GM23338 (cell line): ENCODE data around the gene MKX. TPM values are rescaled to one million over a fixed set of nuclear protein-coding genes. Genes with fewer than 3 reads are reported as not detected.

Experiments
- ATAC-seq: fragments of 200-7000 bp; cut with Tn5 transposase; 3 replicates; pipeline ENCODE4 v1.9.1; 2020
- DNase-seq: peaks from one replicate; pipeline ENCODE4 v3.0.0-alpha.2; 2015; ENCODE audit warnings: low spot score
- H2AFZ ChIP-seq: fragments of 200-600 bp; sonication (generic); 2 replicates; pipeline ENCODE4 v1.8.0; 2016; ENCODE audit warnings: antibody characterized with exemption, mild to moderate bottlenecking, moderate library complexity
- H3F3A ChIP-seq: fragments of 200-600 bp; sonication (generic); replicated peaks from 2 replicates; pipeline ENCODE4 v1.8.0; 2017; ENCODE audit warnings: antibody characterized with exemption, mixed run types, low read depth
- H3K27ac ChIP-seq: fragments of 200-600 bp; sonication (generic); 2 replicates; pipeline ENCODE4 v1.6.1; 2016; ENCODE audit warnings: low read depth
- H3K27me3 ChIP-seq: fragments of 200-600 bp; sonication (generic); 2 replicates; pipeline ENCODE4 v1.8.0; 2016; ENCODE audit warnings: mild to moderate bottlenecking, mixed run types, moderate library complexity; ENCODE audit not compliant: insufficient read depth
- H3K36me3 ChIP-seq: fragments of 200-600 bp; sonication (generic); 2 replicates; pipeline ENCODE4 v1.8.0; 2016; ENCODE audit warnings: mild to moderate bottlenecking; ENCODE audit not compliant: insufficient read depth
- H3K4me1 ChIP-seq: fragments of 200-600 bp; sonication (generic); 2 replicates; pipeline ENCODE4 v1.8.0; 2016; ENCODE audit warnings: mild to moderate bottlenecking, moderate library complexity; ENCODE audit not compliant: insufficient read depth
- H3K4me2 ChIP-seq: fragments of 200-600 bp; sonication (generic); 2 replicates; pipeline ENCODE4 v1.7.1; 2017; ENCODE audit warnings: mixed run types
- H3K4me3 ChIP-seq: fragments of 200-600 bp; sonication (generic); 2 replicates; pipeline ENCODE4 v1.6.1; 2016; ENCODE audit warnings: mixed run types
- H3K79me2 ChIP-seq: fragments of 200-600 bp; sonication (generic); replicated peaks from 2 replicates; pipeline ENCODE4 v1.8.0; 2017; ENCODE audit warnings: mild to moderate bottlenecking; ENCODE audit not compliant: insufficient read depth
- H3K9me2 ChIP-seq: fragments of 200-600 bp; sonication (generic); 2 replicates; pipeline ENCODE4 v1.8.0; 2017; ENCODE audit not compliant: insufficient read depth
- H4K20me1 ChIP-seq: fragments of 200-600 bp; sonication (generic); replicated peaks from 2 replicates; pipeline ENCODE4 v1.8.0; 2017; ENCODE audit warnings: mild to moderate bottlenecking; ENCODE audit not compliant: insufficient read depth
- H3K27ac Mint-ChIP-seq: 2 replicates; pipeline ENCODE4 v1.8.0; 2020; ENCODE audit warnings: inconsistent platforms, mild to moderate bottlenecking, moderate library complexity, mixed read lengths
- H3K27me3 Mint-ChIP-seq: 3 replicates; pipeline ENCODE4 v1.8.0; 2022; ENCODE audit warnings: low read depth, mild to moderate bottlenecking, moderate library complexity, mixed read lengths, inconsistent platforms; ENCODE audit not compliant: insufficient read depth, poor library complexity
- H3K36me3 Mint-ChIP-seq: 3 replicates; pipeline ENCODE4 v1.8.0; 2021; ENCODE audit warnings: low read depth, mild to moderate bottlenecking, inconsistent platforms, moderate library complexity, mixed read lengths
- H3K4me1 Mint-ChIP-seq: 3 replicates; pipeline ENCODE4 v1.8.0; 2020; ENCODE audit warnings: mild to moderate bottlenecking, inconsistent platforms, mixed read lengths
- H3K4me3 Mint-ChIP-seq: 3 replicates; pipeline ENCODE4 v1.8.0; 2021; ENCODE audit warnings: moderate library complexity, mild to moderate bottlenecking, inconsistent platforms, mixed read lengths
- H3K9me3 Mint-ChIP-seq: 3 replicates; pipeline ENCODE4 v1.8.0; 2020; ENCODE audit warnings: moderate library complexity, mild to moderate bottlenecking, inconsistent platforms, mixed read lengths
- CREB1 ChIP-seq: fragments of 250-450 bp; sonication (Bioruptor Pico); IDR thresholded peaks from 2 replicates; pipeline ENCODE4 v1.5.0; 2020; ENCODE audit warnings: low read depth, mild to moderate bottlenecking, moderate library complexity
- EZH2 ChIP-seq: fragments of 200-600 bp; sonication (generic); IDR thresholded peaks from one replicate; pipeline ENCODE4 v1.8.0; 2017; ENCODE audit warnings: antibody characterized with exemption, mild to moderate bottlenecking, low read depth; ENCODE audit not compliant: unreplicated experiment
- JUNB ChIP-seq: IDR thresholded peaks from one replicate; pipeline ENCODE4 v1.6.1; 2016; ENCODE audit warnings: antibody characterized with exemption; ENCODE audit not compliant: unreplicated experiment
- NANOG ChIP-seq: IDR thresholded peaks from 2 replicates; pipeline ENCODE4 v1.6.1; 2016; ENCODE audit warnings: antibody characterized with exemption, borderline replicate concordance
- ZNF114 ChIP-seq: fragments of 250-450 bp; sonication (Bioruptor Pico); IDR thresholded peaks from 2 replicates; pipeline ENCODE4 v1.5.0; 2020; ENCODE audit warnings: mild to moderate bottlenecking, moderate library complexity
- ZNF462 ChIP-seq: fragments of 250-450 bp; sonication (Bioruptor Pico); IDR thresholded peaks from 2 replicates; pipeline ENCODE4 v1.5.0; 2020; ENCODE audit warnings: mild to moderate bottlenecking, moderate library complexity
- polyA plus RNA-seq: library from polyadenylated mRNA; unstranded; fragments of >200 nt; fragmentation: Nextera tagmentation; extraction: Ambion mirVana; gene quantifications from 2 replicates; pipeline ENCODE4 v1.2.1, GENCODE V29; 2016
- total RNA-seq: library from RNA; depleted of rRNA; stranded (reverse); fragments of >200 nt; shearing (Covaris generic); gene quantifications from 2 replicates; pipeline ENCODE4 v1.2.3, GENCODE V29; 2014
- TF ChIP-seq, protein P1 (sequence below): IDR thresholded peaks from one replicate; pipeline ENCODE4 v1.6.1; 2018; ENCODE audit warnings: antibody characterized with exemption; ENCODE audit not compliant: unreplicated experiment
- TF ChIP-seq, protein P2 (sequence below): IDR thresholded peaks from 2 replicates; pipeline ENCODE4 v1.6.1; 2016; ENCODE audit warnings: antibody characterized with exemption

The MKX gene
- total and polyA plus RNA-seq, 2 experiments from 2014 or later, result 0.66 to 0.97 TPM

- Histone ChIP-seq H3K4me3 (no peak overlapping the region), H3K79me2 (no peaks in the 10 kb centered on the region), H3K9me2 (no peaks in the 10 kb centered on the region), H3K4me1 (peaks cover 12% of the 10 kb centered on the region), H3K4me2 (peak overlapping the region; percentile 39; the same call in 1 of the 2 replicates), H3F3A (no peaks in the 10 kb centered on the region), H2AFZ (peak overlapping the region; percentile 25; the same call in 1 of the 2 replicates), H3K36me3 (no peaks in the 10 kb centered on the region), H3K27ac (0 out of 2 replicates have a peak overlapping the region, but pooled peaks have one; percentile 30), H3K27me3 (no peaks in the 10 kb centered on the region), H4K20me1 (no peaks in the 10 kb centered on the region)
- DNase-seq (peak; percentile 44), ATAC-seq (peak; percentile 74)
- peaks cover 2% of the 10 kb centered on the region for H3K27me3 Mint-ChIP-seq
- no peak overlapping the region; the same call in 2 of the 3 replicates for H3K4me3 Mint-ChIP-seq
- H3K27ac Mint-ChIP-seq, result peak overlapping the region; percentile 25
- H3K4me1 Mint-ChIP-seq, result peaks cover 18% of the 10 kb centered on the region
- TF ChIP-seq ZNF462 (CRISPR knock-in tag) (0 out of 2 replicates have a peak, but pooled peaks have one; percentile 26), ZNF114 (CRISPR knock-in tag) (no peak), EZH2 (no peak), CREB1 (CRISPR knock-in tag) (no peak), JUNB (no peak), NANOG (no peak)
- TF ChIP-seq, protein P1, sequence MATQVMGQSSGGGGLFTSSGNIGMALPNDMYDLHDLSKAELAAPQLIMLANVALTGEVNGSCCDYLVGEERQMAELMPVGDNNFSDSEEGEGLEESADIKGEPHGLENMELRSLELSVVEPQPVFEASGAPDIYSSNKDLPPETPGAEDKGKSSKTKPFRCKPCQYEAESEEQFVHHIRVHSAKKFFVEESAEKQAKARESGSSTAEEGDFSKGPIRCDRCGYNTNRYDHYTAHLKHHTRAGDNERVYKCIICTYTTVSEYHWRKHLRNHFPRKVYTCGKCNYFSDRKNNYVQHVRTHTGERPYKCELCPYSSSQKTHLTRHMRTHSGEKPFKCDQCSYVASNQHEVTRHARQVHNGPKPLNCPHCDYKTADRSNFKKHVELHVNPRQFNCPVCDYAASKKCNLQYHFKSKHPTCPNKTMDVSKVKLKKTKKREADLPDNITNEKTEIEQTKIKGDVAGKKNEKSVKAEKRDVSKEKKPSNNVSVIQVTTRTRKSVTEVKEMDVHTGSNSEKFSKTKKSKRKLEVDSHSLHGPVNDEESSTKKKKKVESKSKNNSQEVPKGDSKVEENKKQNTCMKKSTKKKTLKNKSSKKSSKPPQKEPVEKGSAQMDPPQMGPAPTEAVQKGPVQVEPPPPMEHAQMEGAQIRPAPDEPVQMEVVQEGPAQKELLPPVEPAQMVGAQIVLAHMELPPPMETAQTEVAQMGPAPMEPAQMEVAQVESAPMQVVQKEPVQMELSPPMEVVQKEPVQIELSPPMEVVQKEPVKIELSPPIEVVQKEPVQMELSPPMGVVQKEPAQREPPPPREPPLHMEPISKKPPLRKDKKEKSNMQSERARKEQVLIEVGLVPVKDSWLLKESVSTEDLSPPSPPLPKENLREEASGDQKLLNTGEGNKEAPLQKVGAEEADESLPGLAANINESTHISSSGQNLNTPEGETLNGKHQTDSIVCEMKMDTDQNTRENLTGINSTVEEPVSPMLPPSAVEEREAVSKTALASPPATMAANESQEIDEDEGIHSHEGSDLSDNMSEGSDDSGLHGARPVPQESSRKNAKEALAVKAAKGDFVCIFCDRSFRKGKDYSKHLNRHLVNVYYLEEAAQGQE, result no peak
- TF ChIP-seq, protein P2, sequence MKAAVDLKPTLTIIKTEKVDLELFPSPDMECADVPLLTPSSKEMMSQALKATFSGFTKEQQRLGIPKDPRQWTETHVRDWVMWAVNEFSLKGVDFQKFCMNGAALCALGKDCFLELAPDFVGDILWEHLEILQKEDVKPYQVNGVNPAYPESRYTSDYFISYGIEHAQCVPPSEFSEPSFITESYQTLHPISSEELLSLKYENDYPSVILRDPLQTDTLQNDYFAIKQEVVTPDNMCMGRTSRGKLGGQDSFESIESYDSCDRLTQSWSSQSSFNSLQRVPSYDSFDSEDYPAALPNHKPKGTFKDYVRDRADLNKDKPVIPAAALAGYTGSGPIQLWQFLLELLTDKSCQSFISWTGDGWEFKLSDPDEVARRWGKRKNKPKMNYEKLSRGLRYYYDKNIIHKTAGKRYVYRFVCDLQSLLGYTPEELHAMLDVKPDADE, result no peak
- H3K9me3 Mint-ChIP-seq, result no peaks in the 10 kb centered on the region
- no peaks in the 10 kb centered on the region for H3K36me3 Mint-ChIP-seq
Observed at GRCh38 chr10:27701938-27702537, 43.6 kb downstream of the MKX start.
